Stimulated activated CD8-positive, alpha-beta memory T cell treated with anti-CD3 and anti-CD28 coated beads, Interleukin-12 subunit alpha, Interleukin-12 subunit beta, amount 100 ng/mL, for 24 hours (primary cell): ENCODE results near the gene CD58.
A peak's percentile ranks its signal among the peaks of the same experiment; 100 is the strongest.
"Not testable (repeated sequence)": the region's sequence is repeated elsewhere in the genome, so short reads cannot be mapped to it uniquely, and the experiment has no call there.

Experiments
- DNase-seq: peaks from one replicate; pipeline ENCODE4 v3.0.0-alpha.2; 2020; ENCODE audit errors: extremely low read depth

CD58 gene

DNA sequence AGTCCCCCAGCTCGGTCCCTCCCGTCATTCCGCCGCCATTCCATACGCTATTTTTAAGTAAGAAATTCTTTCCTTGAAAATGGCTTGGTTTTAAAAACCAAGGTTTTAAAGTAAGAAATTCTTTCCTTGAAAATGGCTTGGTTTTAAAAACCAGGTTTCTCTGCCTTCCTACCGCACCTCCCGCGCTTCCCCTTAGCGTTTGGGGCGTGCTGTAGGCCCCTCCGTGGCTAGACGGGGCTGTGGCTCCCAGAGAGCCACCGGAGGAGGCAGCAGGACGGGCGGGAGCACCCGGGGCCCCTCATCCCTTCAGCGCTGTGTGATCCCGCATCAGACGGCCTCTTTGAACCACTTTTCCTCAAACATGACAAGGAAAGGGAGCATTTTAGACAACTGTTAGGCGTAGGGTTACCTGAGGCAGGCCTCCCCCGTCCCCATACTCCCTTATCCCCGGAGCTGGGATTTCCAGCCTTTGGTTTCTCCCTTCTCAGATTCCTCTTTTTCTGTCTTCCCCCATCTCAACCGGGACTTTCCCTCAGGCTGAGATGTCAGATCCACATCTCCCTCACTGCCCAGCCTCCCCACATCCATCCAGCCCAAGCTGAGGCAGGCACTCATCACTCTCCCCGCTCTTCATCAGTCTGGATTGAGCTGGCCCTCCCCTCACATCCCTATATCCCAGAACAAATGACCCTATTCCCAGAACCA is 541 bp upstream of the CD58 start:
- DNase-seq, result no peak

DNA sequence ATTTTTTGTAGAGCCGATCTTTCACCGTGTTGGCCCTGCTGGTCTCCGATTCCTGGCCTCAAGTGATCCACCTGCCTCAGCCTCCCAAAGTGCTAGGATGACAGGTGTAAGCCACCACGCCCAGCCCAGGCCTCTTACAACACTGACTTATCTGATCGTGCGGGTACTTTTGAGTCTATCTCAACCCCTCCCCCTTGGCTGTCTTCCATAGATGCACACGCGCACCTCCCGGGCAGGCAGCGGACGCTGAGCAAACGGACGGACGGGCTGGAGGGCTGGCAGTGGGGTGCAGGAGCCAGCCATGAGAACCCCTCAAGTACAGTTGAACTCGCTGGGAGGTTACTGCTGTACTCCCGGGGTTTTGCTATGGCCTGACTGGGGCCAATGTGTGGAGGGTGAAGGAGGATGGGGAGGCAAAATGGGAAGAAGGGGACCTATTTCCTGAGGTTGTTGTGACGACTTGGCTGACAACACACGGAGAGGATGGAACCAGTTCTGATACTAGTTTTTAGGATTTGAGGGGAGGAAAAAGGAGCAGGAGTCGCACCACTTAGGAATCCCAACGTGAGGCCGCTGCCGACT is 959 bp downstream of the CD58 start:
- no peak for DNase-seq

DNA sequence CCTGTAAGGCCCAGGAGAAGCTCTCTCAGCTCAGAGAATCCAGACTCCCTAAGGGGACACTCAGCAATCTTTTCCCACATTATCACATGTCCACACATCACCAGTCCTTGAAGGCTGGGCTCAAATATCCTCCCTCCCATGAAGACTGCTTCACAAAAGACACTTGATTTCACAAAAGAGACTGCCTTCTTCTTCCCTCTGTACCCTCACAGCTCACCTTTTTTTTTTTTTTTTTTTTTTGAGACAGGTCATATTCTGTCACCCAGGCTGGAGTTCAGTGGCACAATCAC is 1.5 kb downstream of the CD58 start:
- DNase-seq, result no peak

DNA sequence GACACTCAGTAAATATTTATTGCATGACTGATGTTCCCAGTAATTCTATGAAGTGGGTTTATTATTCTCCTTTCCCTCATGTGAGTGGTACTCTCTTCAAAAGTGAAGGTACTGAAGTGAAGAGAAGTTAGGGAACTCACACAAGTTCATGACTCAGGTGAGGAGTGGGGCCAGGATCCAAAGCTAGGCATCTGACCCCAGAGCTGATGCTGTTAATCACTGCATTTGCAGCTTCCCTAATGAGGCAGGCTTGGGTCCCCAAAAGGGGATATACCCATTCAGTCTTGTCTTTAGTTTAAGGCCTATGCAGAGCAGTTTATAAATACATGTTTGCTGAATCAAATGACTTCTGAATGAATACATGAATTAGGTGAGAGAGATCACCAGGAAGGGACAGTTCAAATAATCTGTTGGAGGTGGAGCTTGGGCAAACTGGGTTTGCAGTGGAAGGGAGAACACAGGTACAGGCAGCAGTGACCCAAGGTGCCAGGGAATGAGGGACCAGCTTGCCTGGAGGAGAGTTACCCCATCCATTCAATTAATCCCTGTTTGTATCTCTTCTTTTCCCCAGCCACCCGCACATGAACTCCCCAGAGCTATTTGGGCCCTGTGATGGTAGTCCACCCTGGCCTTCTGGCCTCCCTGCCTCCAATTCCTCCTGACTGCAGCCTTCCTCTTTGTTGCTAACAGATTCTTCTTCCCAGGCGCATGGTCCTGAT is 2.0 kb downstream of the CD58 start:
- no peak for DNase-seq

DNA sequence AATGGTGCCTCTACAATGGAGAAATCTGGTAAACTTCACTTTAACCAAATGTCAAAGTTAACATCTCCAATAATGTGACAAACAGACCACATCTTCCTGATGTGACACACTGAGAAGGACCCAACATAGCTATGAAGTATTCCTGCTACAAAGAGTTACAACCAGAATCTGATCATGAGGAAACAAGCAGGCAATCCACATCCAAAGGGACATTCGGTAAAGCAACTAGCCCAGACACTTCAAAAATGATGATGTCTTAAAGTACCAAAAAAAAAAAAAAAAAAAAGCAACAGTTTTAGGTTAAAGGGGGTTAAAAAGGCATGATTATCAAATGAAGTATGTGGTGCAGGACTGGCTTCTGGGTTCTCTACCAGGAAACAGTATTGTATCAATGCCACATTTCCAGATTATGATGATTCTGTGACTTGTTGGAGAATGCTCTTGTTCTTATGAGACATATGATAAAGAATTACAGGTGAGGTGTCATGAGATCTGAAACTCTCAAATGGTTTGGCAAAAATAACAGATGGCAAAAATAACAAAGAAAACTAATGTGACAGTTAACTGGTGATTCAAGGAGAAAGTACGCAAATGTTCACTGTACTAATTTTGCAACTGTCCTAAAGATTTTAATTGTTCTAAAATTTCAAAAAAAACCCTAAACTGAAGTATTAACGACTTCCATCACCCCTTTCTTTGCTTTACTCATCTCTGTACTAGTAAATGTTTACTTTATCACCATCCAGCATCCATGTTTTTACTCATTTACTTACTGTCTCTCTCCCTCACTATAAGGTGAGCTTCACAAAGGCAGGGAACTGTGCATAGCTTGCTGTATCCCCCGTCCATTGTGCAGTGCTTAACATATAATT is 2.8 kb downstream of the CD58 start:
- no peak for DNase-seq

DNA sequence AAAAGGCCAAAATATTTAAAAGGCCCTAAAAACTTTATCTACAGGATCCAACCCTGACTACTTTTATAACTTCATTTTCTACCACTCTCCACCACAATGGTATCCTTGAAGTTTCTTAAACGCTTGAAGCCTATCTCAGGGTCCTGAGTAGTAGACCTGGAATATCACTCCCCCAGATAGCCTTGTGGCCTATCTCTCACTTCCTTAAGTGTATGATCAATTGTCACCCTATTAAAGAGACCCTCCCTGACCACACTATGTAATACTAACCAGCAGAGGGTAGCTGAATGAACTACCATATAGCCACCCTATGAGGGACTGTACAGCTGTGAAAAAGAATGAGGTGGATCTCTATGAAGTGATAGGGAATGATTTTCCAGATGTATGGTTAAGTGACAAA is 5.6 kb downstream of the CD58 start:
- no peak for DNase-seq

DNA sequence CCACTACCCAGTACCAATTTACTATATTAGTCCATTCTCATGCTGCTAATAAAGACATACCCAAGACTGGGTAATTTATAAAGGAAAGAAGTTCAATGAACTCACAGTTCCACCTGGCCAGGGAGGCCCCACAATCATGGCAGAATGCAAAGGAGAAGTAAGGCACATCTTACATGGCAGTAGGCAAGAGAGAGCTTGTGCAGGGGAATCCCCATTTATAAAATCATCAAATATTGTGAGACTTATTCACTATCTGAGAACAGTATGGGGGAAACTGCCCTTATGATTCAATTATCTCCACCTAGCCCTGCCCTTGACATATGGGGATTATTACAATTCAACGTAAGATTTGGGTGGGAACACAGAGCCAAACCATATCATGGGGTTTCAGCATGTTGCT is 6.4 kb downstream of the CD58 start:
- DNase-seq, result no peak

DNA sequence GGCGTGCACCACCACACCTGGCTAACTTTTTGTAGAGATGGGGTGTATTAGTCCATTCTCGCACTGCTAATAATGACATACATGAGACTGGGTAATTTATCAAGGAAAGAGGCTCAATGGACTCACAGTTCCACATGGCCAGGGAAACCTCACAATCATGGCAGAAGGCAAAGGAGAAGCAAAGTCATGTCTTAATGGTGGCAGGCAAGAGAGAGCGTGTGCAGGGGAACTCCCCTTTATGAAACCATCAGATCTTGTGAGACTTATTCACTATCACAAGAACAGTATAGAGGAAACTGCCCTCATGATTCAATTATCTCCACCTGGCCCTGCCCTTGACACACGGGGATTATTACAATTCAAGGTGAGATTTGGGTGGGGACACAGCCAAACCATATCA is 8.4 kb downstream of the CD58 start:
- not testable (repeated sequence) for DNase-seq

DNA sequence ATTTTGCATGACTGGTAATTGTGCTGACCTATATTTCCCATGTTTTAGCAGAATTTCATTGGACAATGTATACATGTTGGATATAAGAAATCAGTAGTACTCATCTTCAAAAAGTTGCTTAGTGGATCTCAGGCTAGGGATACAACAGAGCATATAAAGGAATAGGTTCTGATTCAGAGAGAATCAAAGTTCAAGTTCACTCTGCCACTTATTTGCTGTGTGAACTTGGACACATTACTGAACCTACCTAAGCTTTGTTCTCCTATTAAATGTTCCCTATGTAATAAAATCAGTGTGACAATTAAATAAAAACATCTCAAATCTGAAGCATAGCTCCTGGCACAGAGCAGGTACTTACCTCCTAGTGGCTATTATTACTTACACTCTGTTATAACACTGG is 9.3 kb downstream of the CD58 start:
- no peak for DNase-seq

DNA sequence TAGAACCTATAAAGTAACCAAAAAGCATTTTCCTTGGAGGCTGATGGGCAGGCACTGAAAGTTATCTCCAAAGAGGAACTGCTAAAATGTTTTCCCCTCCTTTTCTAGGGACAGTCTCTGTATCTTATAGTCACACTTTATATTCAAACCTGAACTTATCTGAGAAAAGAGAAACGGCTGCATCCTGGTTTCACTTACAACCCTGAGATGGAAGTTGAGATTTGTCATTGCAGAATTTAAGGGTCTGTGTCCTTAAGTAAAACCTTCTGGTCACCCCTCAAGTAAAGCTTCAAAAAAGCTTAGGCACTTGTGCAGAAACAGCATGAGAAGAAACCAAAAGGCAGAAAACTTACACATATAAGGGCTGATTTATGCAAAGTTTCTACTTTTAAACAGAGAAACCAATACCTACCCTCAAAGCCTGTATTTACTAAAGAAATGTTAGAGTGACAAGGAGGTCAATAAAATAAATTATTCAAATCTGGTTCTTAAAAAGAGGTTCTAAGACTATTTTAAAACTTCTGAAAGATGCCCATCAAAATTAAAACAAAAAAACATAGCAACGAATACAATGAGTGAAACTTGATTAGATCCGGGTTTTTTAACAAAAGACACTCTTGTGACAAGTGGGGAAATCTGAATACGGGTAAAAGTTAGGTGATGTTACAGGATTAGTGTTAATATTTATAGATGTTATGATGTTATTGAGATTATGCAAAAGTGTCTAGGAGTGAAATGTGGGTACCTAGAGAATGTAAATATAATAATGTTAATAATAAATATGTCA is 9.9 kb downstream of the CD58 start:
- no peak for DNase-seq

DNA sequence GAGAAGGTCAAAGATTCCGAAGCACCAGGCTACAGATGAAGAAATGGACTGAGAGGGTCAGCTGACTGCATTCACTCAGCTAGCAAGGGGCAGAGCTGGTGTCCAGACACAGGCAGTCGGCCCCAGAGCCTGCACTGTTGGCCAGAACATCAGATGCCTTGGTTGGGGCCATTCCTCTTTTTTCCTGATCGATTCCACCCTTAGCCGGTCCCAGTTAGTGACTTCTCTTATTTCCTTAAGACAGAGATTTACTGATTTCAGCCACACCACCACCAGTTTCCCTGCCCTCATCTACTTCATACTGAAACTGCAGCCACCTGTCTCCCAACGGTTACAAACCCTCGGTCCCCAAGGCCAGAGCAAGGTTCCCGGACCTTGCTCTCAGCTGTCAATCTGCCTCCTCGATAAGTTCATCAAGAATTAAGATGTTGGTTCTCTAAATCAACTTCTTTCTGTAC is 11.5 kb downstream of the CD58 start:
- no peak for DNase-seq

DNA sequence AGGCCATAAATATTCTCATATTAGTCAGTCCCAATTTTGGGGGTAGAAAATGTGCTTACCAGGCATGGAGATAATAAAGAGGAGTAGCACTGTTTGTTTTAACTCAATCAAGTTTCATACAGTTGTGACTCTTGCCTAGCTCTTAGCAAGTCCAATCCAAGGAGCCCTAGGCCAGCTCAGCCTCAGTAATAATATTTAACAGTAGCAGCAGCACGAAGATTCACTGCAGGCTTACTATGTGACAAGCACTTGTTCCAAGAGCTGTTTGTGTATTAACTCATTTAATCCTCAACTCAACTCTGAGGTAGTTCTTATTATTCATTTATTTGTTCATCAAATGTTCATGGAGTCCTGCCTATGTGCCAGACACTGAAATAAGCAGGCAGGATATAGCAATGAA is 12.3 kb downstream of the CD58 start:
- DNase-seq, result no peak

DNA sequence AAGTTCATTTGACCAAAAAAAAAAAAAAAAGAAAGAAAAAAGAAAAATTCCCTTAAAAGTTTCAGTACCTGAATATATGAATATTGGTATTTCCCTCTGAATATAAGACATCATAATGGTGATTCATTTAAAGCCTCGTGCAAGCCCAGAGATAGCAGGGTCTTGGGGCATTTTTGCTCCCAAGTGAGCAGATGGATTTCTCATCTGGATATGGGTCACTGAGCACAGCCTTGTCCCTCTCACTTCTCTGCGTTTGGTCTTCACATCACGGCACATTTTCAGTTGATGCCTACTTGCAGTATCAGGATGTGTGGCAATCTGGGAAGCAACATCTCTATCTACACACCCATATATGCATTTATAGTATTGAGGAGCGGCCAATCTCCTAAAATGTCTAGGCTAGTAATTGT is 12.7 kb downstream of the CD58 start:
- no peak for DNase-seq

DNA sequence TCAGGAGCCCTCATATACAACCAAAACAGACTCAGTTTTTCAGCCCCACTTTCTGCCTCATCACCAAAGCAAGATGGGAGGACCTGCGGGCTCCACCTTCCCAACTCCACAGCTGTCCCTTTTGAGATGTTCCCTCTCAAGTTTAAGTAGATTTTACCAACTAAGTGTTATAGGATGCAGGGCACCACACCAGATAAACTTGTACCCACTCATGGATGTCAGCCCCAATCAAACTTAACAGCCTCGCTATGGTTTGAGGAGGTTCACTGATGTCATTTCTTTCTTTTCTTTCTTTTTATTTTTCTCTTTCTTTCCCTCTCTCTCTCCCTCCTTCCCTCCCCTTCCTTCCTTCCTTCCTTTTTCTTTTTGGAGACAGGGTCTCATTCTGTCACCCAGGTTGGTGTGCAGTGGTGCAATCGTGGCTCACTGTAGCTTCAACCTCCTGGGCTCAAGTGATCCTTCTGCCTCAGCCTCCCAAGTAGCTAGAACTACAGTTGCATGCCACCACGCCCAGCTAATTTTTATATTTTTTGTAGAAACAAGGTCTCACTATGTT is 13.4 kb downstream of the CD58 start:
- DNase-seq, result no peak

DNA sequence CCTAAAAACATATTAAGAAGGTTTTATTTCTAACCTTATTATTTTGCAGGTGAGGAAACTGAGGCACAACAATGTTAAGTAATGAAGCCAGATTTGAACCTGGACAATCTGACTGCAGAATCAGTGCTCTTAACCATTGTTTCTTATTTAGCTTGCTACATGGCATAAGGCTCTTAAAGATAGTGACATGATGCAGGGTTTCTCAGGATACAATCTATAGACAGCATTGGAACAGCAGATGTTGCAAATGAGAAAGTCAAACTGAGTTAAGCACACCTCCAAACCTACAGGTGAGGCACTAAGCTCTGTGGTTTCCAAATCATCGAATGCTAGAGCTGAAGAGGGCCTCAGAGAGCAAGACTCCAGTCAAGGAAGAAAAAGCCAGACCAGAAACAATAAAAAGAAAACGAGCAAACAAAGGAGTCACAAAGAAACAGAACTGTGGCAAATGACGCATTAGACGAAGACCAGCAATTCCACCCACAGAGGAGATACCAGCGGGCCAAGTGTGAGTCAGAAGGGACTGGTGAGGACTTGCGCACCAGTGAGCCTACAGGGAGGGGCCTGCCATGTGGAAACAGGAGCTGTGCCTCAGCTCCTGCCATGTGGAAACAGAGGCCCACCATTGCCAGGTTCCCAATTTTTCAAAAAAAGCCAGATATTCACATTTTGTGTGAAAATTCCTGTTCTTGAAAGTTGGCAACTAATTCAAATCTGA is 14.4 kb downstream of the CD58 start:
- DNase-seq, result peak; percentile 50

DNA sequence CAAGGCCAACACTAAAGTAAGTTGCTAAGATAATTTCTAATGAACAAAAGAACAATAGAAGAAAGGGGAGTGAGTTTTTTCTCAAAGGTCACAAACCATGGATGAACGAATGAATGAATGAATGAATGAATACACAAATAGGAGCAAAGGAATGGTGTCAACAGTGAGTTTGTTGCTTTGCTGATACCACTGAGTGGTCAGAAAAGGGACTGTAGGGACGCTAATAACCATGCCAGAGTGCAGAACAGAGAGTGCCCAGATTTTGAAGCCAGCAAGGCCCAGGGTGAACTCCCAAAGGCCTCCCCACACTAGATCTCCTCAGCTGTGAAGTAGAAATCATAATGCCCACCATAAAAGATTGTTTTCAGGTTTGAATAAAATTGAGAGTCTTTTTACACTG is 15.9 kb downstream of the CD58 start:
- no peak for DNase-seq

DNA sequence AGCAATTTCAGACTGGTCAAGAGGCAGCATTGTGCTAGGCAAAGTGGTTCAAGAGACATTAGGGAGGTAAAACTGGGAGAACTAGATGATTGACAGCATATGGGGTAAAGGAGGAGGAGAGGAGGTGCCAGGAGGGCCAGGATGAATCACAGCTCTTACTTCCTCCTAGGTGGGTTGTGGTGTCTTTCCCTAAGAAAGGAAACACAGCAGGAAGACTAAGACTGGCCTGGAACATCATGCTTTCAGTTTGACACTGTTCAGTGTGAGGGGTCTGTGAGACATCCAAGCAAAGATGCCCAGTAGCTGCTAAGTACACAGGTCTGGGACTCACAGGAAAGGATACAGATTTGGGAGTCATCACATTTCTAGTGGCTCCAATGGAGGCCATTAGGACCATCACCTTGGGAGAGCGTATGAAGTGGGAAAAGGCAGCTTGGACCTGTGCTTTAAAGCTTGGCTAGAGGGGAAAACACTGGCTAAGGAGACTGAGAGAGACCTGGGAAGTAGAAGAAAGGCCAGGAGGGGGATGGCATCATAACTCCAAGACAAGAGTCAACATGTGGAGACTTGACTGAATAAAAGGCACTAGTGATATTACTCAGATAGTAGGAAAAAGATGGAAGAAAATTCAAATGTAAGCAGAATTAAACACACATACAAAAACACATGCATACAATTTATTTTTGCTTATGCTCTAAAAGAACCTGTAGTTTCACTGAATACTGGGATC is 17.3 kb downstream of the CD58 start:
- no peak for DNase-seq

DNA sequence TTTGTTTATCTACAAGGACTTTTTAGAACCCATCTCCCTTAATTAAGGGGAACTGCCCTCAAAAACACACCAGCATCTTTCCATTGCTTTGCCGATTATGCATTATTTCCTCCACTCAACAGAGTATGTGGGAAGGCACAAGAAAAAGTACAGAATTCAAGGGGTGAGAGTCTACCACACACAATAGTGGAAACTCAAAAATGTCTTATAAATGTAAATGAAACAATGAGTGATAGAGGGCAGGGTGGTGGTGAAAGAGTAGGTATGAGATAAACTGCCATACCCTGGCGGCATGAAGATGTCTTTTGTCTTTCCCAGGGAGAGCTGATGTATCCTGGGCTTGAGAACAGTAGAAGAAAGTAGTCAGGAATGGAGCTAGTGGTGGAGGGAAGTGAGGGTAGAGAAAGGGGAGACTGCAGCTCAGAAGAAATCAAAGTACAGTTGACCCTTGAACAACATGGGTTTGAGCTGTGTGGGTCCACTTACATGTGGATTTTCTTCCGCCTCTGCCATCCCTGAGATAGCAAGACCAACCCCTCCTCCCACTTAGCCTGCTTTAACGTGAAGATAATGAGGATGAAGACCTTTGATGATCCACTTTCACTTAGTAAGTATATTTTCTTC is 24.4 kb downstream of the CD58 start:
- no peak for DNase-seq

DNA sequence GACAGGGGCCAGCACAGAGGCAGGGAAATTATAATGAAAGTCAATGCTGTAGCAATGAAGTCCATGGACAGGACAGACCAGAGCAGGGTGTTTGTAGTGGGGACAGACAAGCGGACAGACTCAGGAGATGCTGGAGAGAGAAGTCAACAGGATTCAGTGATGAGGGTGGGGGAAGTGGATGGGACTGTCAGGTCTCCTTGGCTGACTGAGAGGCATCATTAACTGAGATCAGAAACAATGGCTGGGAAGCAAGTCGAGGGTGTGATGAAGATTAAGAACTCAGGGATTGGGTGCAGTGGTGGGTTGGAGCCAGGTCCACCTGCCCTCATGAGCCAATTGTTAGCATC is 25.5 kb downstream of the CD58 start:
- DNase-seq, result no peak
